GM19463 (cell line): ENCODE results near the gene AKR1C2.
"Not testable (repeated sequence)": the region's sequence is repeated elsewhere in the genome, so short reads cannot be mapped to it uniquely, and the experiment has no call there.

Experiments used
- ATAC-seq: cut with Tn5 transposase; IDR thresholded peaks from one replicate; pipeline ENCODE4 v1.9.1; 2021; ENCODE audit warnings: mild to moderate bottlenecking, moderate library complexity; ENCODE audit not compliant: unreplicated experiment

The AKR1C2 gene

DNA sequence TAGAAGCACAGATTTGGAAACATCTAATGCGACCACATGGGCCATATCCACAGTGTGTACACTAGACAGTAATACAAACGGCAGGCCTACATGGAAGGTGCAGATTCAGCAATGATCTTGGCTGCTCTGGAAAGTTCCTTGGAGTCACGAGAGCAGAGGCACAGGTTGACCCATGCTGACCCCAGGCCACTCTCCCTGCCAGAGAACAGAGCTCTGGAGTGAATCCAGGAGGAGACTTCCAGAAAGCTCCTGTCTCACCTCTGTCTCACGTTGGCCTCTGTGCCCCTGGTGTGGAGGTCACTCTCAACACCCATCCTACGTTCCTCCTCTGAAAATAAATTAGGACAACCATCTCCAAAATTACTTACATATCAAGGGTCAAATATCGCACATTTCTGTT is 12.2 kb downstream of the AKR1C2 start:
- not testable (repeated sequence) for ATAC-seq

DNA sequence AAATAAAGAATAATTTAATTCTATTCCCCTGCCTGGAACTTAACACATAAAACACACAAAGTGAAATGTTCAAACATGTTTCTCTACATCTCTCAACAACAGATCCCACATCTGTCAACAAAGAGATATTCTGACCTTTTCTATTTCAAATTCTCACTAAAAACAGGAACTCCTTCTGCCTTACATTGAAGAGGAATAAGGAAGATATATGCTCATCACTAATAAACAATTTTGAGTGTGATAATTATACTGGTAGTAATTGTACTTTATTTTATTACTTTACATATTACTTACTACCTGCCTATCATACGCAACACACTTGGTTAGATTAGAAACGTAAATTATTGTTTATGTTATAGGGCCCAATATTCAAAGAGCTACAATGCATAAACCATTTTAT is 13.4 kb downstream of the AKR1C2 start:
- no peak for ATAC-seq

DNA sequence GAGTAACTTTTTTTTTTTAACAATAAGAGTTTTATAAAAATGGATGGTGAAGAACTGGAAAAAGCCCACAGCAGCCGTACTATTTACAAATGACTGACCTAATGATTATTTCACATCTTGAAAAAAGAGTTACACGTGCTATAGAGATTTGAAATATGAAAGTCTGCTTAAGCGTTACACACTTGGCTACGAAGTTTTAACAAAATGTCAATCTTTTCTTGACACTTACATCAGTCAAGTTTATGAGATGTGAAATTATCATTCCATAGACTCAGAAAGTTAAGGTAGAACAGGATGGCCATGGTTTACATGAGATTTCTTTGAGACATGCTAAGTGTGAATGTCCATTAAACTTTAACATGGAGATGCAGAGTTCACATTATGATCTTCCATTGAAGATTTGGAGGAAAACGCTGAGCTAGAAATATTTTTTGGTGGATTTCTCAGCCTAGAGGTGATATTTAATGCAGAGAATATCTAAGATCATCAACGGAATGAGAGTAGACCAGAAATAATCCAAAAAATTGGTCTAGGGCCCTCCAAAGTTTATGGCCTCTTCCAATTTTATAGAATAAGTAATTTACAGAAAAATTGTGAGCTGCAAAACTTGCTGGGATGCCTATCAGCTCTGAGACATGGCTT is 15.5 kb downstream of the AKR1C2 start:
- ATAC-seq: not testable (repeated sequence)

DNA sequence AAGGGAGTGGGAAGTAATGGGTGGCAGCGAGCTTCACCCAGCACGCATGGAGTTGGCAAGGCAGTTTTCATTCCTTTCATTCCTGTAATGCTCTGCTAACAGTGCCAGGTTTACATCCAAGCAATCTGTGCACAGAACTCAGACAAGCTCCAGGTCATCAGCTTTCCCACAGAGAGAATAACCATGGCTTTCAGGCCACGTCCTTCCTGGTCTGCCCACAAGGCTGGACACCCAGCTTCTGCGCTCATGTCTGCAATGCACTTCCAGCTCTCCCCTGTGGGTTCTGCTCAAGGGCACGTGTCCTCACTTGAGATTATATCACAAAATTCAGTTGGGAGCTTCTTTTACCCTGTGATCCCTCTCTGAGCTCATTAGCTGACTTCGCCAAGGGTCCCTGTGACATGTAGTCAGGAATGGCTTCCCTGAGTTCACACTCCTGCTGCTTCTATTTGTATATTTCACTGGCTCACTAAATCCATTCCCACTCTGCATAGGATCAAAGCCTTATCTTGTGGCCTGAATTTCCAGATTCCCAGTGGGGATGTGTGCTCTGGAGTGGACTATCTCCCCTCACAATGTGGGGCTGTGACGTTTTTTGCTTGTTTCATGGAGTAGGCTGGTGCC is 18.6 kb downstream of the AKR1C2 start:
- no peak for ATAC-seq

DNA sequence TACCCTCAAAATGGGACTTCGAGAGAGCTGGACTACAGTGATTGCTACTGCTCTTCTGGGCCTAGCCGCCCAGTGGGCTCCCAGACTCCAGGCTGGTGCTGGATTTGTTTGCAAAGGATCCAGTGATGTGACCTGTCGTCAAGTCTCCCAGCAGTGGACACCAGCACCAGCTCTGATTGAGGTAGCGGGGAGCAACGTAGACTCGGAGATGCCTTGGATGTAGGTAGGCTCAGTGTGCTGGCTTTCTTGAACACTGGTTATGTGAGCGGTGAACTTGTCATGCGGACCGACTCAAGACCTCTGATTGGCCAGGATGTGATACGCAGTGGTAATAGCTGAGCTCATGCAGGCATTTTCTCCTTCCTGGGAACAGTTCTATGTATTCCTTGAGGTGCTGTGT is 19.4 kb downstream of the AKR1C2 start:
- no peak for ATAC-seq

DNA sequence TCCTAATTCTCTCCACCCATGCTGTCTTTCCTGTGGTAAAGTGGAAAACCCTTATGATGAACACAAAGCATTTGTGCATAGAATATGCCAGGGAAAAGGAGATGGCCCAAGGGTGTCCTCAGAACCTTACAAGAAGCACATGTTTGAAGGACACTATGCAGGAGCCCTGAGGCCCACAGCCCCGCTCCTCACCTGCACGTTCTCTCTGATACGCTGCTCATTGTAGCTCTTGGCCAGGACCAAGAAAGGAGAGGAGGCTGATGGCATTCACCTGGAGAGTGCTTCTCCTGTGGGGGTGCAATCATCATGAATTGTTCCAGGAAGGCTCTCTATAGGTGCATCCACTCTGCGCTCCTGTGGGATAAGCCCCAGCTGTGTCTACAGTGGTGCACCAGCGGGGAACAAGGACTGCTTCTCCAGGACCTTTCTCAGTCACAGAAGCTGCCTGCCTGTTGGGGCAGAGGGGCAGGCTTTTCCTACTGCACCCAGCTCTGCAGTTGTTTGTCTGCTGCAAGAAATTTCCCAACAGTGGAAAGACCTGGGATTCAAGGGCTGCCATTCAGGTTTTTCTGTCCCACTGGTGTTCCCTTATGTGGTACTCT is 19.9 kb downstream of the AKR1C2 start:
- ATAC-seq: no peak

DNA sequence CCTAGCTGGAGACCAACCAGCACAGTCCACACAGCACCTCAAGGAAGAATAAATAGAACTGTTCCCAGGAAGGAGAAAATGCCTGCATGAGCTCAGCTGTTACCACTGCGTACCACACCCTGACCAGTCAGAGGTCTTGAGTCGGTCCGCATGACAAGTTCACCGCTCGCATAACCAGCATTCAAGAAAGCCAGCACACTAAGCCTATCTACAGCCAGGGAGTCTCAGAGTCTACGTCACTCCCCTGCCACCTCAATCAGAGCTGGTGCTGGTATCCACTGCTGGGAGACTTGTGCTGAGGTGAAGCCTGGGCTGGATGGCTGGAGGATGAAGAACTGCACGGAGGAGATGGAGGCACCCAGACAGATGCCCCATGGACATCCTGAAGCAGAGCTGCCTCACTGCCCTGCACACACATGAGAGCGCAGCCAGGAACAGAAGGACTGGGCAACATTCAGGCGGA is 20.9 kb downstream of the AKR1C2 start:
- no peak for ATAC-seq

DNA sequence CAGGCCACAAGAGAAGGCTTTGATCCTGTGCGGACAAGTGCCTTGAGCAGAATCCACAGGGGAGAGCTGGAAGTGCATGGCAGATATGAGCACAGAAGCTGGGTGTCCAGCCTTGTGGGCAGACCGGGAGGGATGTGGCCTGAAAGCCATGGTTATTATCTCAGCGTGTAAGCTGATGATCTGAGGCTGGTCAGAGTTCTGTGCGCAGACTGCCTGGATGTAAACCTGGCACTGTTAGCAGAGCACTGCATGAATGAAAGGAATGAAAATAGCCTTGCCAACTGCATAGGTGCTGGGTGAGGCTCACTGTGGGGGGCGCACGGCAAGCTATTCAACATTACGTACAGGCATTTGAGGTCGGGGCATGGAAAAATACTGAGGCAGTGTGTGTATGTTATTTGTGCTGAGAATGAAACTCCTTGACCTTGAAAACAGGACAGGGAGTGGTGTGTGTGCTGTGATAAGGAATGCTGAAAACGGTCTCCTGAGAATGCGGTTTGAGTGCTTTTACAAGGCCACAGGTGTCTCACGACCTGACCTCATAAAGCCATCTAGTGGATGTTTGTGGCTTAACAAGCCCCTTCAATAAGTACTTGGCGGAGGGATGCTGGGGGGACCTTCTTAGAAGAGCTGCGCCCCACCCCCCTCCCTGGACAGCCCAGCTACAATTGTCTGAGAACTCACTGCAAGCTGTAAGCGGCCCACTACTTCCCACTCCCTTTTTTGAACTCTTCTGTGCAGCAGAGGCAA is 21.8 kb downstream of the AKR1C2 start:
- no peak for ATAC-seq

DNA sequence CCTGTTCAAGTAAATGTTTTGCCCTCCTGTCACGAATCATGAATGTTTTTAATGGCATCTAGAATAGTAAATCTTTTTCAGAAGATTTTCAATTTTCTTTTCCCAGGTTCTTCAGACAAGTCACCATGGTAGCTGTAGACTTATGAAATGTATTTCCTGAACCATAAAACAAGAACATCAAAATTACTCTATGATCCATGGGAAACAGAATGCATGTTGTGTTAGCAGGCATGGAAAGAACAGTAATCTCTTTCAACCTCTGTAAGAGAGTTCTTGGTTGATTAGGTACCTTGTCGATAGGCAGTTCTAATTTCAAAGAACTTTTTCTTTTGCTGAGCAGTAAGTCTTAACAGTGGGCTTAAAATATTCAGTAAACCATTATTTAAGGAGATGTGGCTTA is 22.9 kb downstream of the AKR1C2 start:
- no peak for ATAC-seq

DNA sequence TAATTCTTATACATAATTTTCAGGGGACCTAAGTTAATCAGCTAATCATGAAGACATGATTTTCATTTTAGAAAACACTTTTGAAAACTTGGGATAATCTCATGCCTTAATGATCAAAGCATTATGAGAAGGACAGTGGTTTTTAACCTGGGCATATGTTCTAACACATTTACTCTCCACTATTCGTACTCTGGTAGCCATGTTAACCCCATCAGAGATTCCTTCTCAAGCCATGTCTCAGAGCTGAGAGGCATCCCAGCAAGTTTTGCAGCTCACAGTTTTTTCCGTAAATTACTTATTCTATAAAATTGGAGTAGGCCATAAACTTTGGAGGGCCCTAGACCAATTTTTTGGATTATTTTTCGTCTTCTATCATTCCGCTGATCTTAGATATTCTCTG is 24.8 kb downstream of the AKR1C2 start:
- no peak for ATAC-seq

DNA sequence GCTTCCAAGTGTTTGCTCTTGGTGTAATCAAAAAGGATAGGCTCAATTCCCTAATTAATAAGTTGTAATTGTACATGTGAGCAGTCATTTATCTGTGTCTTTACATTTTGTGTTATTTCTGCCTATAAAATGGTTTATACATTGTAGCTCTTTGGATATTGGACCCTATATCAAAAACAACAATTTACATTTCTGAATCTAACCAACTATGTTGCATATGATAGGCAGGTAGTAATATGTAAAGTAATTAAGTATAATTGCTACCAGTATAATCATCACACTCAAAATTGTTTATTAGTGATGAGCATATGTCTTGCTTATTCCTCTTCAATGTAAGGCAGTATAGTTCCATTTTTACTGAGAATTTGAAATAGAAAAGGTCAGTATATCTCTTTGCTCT is 26.6 kb downstream of the AKR1C2 start:
- no peak for ATAC-seq

DNA sequence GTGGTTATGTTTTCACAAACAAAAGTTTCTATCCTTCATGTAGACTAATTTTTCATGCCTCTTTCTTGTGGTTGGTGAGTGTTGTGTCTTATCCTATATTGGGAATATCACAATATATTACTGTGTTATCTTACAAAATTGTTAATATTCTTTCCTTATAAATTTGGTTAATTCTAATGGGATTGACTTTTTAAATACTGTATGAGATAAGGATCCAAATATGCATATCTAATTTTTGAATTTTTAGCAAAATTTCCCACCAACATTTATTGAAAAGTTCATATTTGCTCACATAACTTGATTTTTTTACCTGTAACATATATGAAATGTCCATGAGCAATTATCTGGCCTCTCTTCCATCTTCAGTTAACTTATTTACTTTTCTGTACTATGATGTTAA is 29.3 kb downstream of the AKR1C2 start:
- not testable (repeated sequence) for ATAC-seq

DNA sequence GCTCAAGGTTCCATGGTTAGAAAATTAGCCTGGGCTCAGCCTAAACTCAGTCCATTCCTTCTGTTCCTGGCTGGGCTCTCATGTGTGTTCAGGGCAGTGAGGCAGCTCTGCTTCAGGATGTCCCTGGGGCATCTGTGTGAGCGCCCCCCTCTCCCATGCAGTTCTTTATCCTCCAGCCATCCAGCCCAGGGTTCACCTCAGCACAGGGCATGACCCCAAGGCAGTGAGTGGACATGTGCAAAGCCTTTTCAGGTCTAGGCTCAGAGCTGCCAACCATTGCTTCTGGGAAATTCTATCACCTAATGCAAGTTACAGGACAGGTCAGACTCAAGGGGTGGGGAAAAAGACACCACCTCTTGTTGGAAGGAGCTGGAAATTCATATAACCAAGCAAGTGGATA is 30.4 kb downstream of the AKR1C2 start:
- not testable (repeated sequence) for ATAC-seq

DNA sequence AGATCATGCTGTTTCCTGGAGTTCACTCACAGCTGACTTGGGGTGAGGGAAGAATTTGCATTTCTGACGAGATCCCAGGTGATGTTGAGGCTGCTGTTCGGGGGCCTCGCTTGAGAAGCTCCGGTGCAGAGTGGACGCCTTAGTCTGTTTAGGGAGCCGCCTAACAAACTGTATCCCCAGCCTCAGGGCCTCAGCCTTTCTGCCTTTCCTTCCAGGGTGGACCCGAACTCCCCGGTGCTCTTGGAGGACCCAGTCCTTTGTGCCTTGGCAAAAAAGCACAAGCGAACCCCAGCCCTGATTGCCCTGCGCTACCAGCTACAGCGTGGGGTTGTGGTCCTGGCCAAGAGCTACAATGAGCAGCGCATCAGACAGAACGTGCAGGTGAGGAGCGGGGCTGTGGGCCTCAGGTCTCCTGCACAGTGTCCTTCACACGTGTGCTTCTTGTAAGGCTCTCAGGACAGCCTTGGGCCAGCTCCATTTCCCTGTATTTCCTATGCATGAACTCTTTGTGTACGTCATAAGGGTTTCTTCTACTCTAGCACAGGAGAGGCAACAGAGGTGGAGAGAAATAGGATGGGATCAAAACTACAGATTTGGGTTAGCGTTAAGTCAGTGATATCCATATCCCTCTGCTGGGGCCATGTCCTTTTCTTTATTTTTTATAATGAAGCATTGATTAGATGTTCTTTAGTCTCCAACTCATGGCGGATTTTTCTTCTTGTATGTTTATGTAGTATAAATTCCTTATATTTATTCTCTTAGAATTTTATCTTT is 31.1 kb downstream of the AKR1C2 start:
- not testable (repeated sequence) for ATAC-seq

DNA sequence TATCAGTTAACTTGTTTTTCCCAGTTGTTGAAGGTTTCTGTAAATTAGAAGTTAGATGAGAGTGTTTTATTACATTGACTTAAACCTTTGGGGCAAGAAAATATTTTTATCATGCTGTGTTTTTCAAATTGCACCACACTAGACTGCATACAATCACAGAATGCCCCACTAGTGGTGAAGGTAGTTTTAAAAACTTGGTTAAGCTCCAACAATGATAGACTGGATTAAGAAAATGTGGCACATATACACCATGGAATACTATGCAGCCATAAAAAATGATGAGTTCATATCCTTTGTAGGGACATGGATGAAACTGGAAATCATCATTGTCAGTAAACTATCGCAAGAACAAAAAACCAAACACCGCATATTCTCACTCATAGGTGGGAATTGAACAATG is 33.3 kb downstream of the AKR1C2 start:
- ATAC-seq: not testable (repeated sequence)

DNA sequence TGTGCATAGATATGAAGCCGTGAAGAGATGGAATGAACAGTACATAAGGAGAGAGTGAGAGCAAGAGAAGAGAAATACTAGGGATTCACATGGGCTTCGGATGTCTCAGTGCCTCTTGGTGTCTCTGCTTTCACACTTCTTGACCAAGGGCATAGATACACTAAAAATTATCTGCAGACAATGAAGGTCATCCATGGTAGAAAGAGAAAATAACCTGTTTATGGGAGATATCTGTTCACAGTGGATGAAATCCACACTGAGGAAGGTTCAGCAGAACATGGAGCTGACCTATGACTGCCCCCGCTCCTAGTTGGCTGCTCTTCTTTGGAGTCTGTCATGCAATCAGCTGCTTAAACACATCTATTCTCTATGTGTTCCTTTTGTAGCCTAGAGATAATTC is 34.4 kb downstream of the AKR1C2 start:
- not testable (repeated sequence) for ATAC-seq

DNA sequence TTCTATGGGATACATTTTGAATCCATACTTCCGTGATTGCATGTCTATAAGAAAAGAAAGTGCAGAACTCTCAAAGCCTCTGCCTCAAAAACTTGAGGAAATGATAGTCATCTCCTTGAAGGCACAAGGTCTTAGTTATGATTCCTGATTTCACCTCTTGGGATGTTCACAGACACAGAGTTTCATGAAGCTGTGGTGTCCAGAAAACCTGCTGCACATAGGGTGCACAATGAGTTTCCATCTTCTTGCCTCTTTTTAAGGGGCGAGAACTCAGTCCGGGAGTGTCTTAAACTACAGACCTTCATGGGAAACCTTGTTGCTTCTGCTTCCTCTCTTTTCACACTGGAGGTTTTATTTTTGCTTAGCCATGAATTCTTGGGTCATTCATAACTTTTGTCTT is 36.5 kb downstream of the AKR1C2 start:
- not testable (repeated sequence) for ATAC-seq

DNA sequence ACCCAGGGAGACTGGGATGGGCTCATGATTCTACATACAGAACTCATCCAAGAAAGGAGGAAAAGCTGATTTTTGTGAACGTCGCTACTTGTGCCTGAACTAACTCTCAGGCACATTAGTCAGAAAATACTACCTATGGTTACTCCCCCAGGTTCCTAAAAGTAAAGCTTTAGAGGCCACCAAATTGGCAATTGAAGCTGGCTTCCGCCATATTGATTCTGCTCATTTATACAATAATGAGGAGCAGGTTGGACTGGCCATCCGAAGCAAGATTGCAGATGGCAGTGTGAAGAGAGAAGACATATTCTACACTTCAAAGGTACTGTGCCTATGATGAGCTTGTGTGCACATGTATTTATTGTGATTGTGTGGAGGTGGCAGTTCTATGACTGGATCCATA is 37.9 kb downstream of the AKR1C2 start:
- not testable (repeated sequence) for ATAC-seq

DNA sequence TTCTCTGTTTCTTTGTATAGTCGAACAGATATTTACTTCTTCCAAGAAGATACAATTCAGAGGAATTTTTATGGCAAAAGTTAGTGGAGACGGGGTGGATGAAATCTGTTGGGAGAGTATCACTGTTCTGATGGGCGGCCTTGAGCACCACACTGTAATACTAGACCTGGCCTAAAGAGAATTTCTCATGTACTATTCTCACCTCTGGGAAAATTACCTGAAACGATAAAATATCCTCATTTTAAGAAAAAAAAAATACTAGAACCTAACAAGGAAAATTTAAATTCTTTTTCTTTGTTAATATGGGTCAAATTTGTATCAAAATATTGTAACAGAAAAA is 39.9 kb downstream of the AKR1C2 start:
- ATAC-seq: not testable (repeated sequence)

DNA sequence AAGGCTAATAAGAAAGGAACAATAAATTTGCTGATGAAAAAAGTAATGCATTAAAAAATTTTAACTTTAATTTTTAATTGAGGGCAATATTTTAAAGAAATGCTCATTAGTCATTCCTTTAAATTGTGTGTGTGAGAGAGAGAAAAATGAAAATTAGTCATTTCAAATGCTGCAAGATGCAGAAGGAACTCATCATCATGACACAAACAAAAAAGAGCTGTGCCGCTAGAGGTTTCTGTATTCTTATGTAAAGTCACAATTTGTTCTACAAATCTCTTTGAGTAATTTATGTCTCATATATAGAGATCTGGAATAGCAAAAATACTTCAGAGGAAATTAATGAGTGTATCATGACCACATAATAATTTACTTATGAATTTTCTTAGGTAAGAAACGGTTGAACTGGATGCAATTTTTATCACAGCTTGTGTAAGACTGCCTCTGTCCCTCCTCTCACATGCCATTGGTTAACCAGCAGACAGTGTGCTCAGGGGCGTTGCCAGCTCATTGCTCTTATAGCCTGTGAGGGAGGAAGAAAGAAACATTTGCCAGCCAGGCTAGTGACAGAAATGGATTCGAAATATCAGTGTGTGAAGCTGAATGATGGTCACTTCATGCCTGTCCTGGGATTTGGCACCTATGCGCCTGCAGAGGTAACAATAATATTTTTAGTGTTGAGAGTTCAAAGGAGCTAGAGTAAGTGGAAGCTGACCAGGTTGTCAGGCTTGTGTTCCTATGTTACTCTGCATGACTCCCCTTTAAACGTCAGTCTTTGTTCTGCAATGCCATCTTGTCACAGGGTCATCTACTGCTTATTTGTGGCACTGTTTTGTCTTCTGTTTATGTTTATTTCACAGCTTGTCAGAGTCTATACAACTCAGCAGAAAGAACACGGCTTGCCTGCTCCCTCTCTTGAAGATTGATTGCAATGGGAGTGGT is 40.5 kb downstream of the AKR1C2 start, which contains the start of gene AKR1C1:
Gene AKR1C1 (plus strand): TSS at position 540 of the 939 bp plus-strand sequence. CDS start 30 bp downstream, at position 570.
- not testable (repeated sequence) for ATAC-seq
